Caco-2 (cell line): ENCODE results near the gene C5orf24. TPM values are rescaled to one million over a fixed set of nuclear protein-coding genes. Genes with fewer than 3 reads are reported as not detected.

ENCODE experiments used
- BruUV-seq: library from RNA; stranded (reverse); fragments of 400-500 nt; replicated peaks from 2 replicates; lab custom pipeline; 2021; lab: Mats Ljungman, UMichigan
- CTCF ChIA-PET: fragments of 300-600 bp; sonication (Branson Sonifier 250); formaldehyde crosslinking; loops from one replicate; lab custom pipeline; 2022; ENCODE audit warnings: antibody characterized with exemption; lab: Charles Lee
- POLR2A ChIA-PET: fragments of 300-600 bp; sonication (Branson Sonifier 250); formaldehyde crosslinking; loops from one replicate; lab custom pipeline; 2022; ENCODE audit warnings: antibody characterized with exemption; lab: Charles Lee
- DNase-seq, 2 experiments: peaks; one replicate each; pipeline versions ENCODE4 v3.0.0 to v3.0.0-alpha.2; 2020 to 2022
- H3K27me3 ChIP-seq: replicated peaks from 2 replicates; pipeline ENCODE4 v1.6.0; 2011; ENCODE audit warnings: low read length; ENCODE audit not compliant: control insufficient read depth, insufficient read depth
- H3K36me3 ChIP-seq: 2 replicates; pipeline ENCODE4 v1.5.1; 2011; ENCODE audit warnings: low read length; ENCODE audit not compliant: control insufficient read depth, insufficient read depth
- H3K4me1 ChIP-seq: fragments of 250-450 bp; sonication (Bioruptor Pico); 2 replicates; pipeline ENCODE4 v1.5.1; 2020; ENCODE audit warnings: mild to moderate bottlenecking
- H3K4me3 ChIP-seq: 2 replicates; pipeline ENCODE4 v1.5.1; 2011; ENCODE audit warnings: low read depth, mild to moderate bottlenecking, control low read depth, low read length
- H3K9me3 ChIP-seq: fragments of 250-450 bp; sonication (Bioruptor Pico); 2 replicates; pipeline ENCODE4 v1.5.1; 2020; ENCODE audit warnings: mild to moderate bottlenecking, moderate library complexity
- H3K27ac Mint-ChIP-seq: one replicate; pipeline ENCODE4 v1.8.0; 2022; ENCODE audit warnings: mixed read lengths; ENCODE audit not compliant: unreplicated experiment
- H3K27me3 Mint-ChIP-seq: one replicate; pipeline ENCODE4 v1.8.0; 2022; ENCODE audit warnings: mixed read lengths; ENCODE audit not compliant: insufficient read depth, unreplicated experiment
- H3K36me3 Mint-ChIP-seq: one replicate; pipeline ENCODE4 v1.8.0; 2022; ENCODE audit warnings: mild to moderate bottlenecking, mixed read lengths; ENCODE audit not compliant: insufficient read depth, unreplicated experiment
- H3K4me1 Mint-ChIP-seq: one replicate; pipeline ENCODE4 v1.8.0; 2022; ENCODE audit warnings: low read depth, mixed read lengths; ENCODE audit not compliant: unreplicated experiment
- H3K4me3 Mint-ChIP-seq: one replicate; pipeline ENCODE4 v1.8.0; 2022; ENCODE audit warnings: mild to moderate bottlenecking, moderate library complexity, mixed read lengths; ENCODE audit not compliant: unreplicated experiment
- H3K9me3 Mint-ChIP-seq: one replicate; pipeline ENCODE4 v1.8.0; 2022; ENCODE audit warnings: mixed read lengths; ENCODE audit not compliant: unreplicated experiment
- CTCF ChIP-seq, 2 experiments: fragments of 200-600 bp in 1 of 2; IDR thresholded peaks; 1 replicate in 1 of 2; 2 replicates in 1 of 2; pipeline versions ENCODE4 v1.5.1 to v1.8.0; 2011 to 2022; ENCODE audit warnings: antibody characterized with exemption in 1 of 2, control low read depth in 1 of 2, inconsistent platforms in 1 of 2, low read depth in 1 of 2, low read length in 1 of 2, mild to moderate bottlenecking in 1 of 2, moderate library complexity in 1 of 2; ENCODE audit not compliant: insufficient read depth in 1 of 2, severe bottlenecking in 1 of 2, unreplicated experiment in 1 of 2
- intact Hi-C: fragments of 100-400 bp; cut with micrococcal nuclease; formaldehyde crosslinking; loops from one replicate; pipeline ENCODE4 v1.10.0; 2022; ENCODE audit not compliant: unreplicated experiment
- total RNA-seq: library from RNA; stranded (reverse); gene quantifications from 2 replicates; pipeline ENCODE4 v1.2.3, GENCODE V29; 2022

C5orf24 gene
- total RNA-seq, 1 experiment from 2014 or later: 48.7 TPM

- no peaks in the 10 kb centered on the region for H3K27me3 Mint-ChIP-seq
- H3K4me1 Mint-ChIP-seq: no peaks in the 10 kb centered on the region
- no peak for TF ChIP-seq CTCF (IDR thresholded peaks at IDR 0.05; ENCODE audit: insufficient read depth in 1 of 2, low read depth in 1 of 2, low read length in 1 of 2, severe bottlenecking in 1 of 2, unreplicated experiment in 1 of 2)
- no peaks in the 10 kb centered on the region for H3K9me3 Mint-ChIP-seq
- Histone ChIP-seq H3K36me3 (no peaks in the 10 kb centered on the region; the same call in 1 of the 2 replicates), H3K4me3 (no peak overlapping the region), H3K9me3 (no peaks in the 10 kb centered on the region), H3K27me3 (no peaks in the 10 kb centered on the region), H3K4me1 (no peaks in the 10 kb centered on the region)
- intact Hi-C loops: no loop called here
- ChIA-PET CTCF (no interaction called here), POLR2A (interaction anchor here (1.1 kb wide), 1 partner anchor 134 kb away, joined by 5 read pairs; the partner anchor contains the start of gene DDX46)
- no peak overlapping the region for H3K4me3 Mint-ChIP-seq
- BruUV-seq: no TSS peak
- no peak overlapping the region for H3K27ac Mint-ChIP-seq
- no peak for DNase-seq
- H3K36me3 Mint-ChIP-seq: peaks cover 9% of the 10 kb centered on the region
Measured at GRCh38 chr5:134892282-134892681, 46.5 kb downstream of the C5orf24 start.

- no peaks in the 10 kb centered on the region; the same call in 1 of the 2 replicates for H3K36me3 ChIP-seq
- TF ChIP-seq CTCF (IDR thresholded peaks at IDR 0.05; ENCODE audit: insufficient read depth in 1 of 2, low read depth in 1 of 2, low read length in 1 of 2, severe bottlenecking in 1 of 2, unreplicated experiment in 1 of 2): no peak
- Mint-ChIP-seq H3K36me3 (peaks cover 4% of the 10 kb centered on the region), H3K27ac (no peak overlapping the region), H3K4me3 (no peak overlapping the region), H3K4me1 (no peaks in the 10 kb centered on the region), H3K9me3 (no peaks in the 10 kb centered on the region), H3K27me3 (no peaks in the 10 kb centered on the region)
- ChIA-PET POLR2A (no interaction called here), CTCF (no interaction called here)
- no peaks in the 10 kb centered on the region for H3K27me3 ChIP-seq
- no peaks in the 10 kb centered on the region for H3K4me1 ChIP-seq
- H3K4me3 ChIP-seq: no peak overlapping the region
- DNase-seq: no peak
- H3K9me3 ChIP-seq: no peaks in the 10 kb centered on the region
- no TSS peak for BruUV-seq
- intact Hi-C loops: no loop called here
Measured at GRCh38 chr5:134892926-134893325, 47.2 kb downstream of the C5orf24 start.

- intact Hi-C loops: no loop called here
- H3K4me1 ChIP-seq: no peaks in the 10 kb centered on the region
- no peak for DNase-seq
- H3K27ac Mint-ChIP-seq: no peak overlapping the region
- H3K9me3 Mint-ChIP-seq: no peaks in the 10 kb centered on the region
- POLR2A ChIA-PET: no interaction called here
- no peak overlapping the region for H3K4me3 Mint-ChIP-seq
- no peaks in the 10 kb centered on the region; the same call in 1 of the 2 replicates for H3K36me3 ChIP-seq
- peaks cover 4% of the 10 kb centered on the region for H3K36me3 Mint-ChIP-seq
- no peak for TF ChIP-seq CTCF (IDR thresholded peaks at IDR 0.05; ENCODE audit: insufficient read depth in 1 of 2, low read depth in 1 of 2, low read length in 1 of 2, severe bottlenecking in 1 of 2, unreplicated experiment in 1 of 2)
- CTCF ChIA-PET: no interaction called here
- BruUV-seq: no TSS peak
- H3K4me1 Mint-ChIP-seq: no peaks in the 10 kb centered on the region
- no peak overlapping the region for H3K4me3 ChIP-seq
- no peaks in the 10 kb centered on the region for H3K27me3 Mint-ChIP-seq
- no peaks in the 10 kb centered on the region for H3K9me3 ChIP-seq
- no peaks in the 10 kb centered on the region for H3K27me3 ChIP-seq
Measured at GRCh38 chr5:134893748-134894505, 48.2 kb downstream of the C5orf24 start.
